T-helper 1 cell treated with Interleukin-12 subunit alpha and Interleukin-12 subunit beta and Interleukin-4 antibody, amounts not matched to agents 30 μg/mL and 1 μg/mL, for 36 hours (primary cell): ENCODE results near the gene UBE2H.
"Not testable (repeated sequence)": the region's sequence is repeated elsewhere in the genome, so short reads cannot be mapped to it uniquely, and the experiment has no call there.

Source experiments
- H3K27ac Mint-ChIP-seq: one replicate; pipeline ENCODE4 v1.8.0; 2021; ENCODE audit warnings: mild to moderate bottlenecking, mixed read lengths
- H3K27me3 Mint-ChIP-seq: one replicate; pipeline ENCODE4 v1.8.0; 2021; ENCODE audit warnings: low read depth, mixed read lengths
- H3K36me3 Mint-ChIP-seq: one replicate; pipeline ENCODE4 v1.8.0; 2021; ENCODE audit warnings: low read depth, mixed read lengths
- H3K4me1 Mint-ChIP-seq: one replicate; pipeline ENCODE4 v1.8.0; 2021; ENCODE audit warnings: low read depth, mixed read lengths
- H3K4me3 Mint-ChIP-seq: one replicate; pipeline ENCODE4 v1.8.0; 2021; ENCODE audit warnings: mild to moderate bottlenecking, moderate library complexity, mixed read lengths
- H3K9me3 Mint-ChIP-seq: one replicate; pipeline ENCODE4 v1.8.0; 2021; ENCODE audit warnings: mixed read lengths

The UBE2H gene

GRCh38 chr7:129907122-129907736 lies 45.5 kb downstream of the UBE2H start:
- Mint-ChIP-seq H3K4me1 (peaks cover 16% of the 10 kb centered on the region), H3K36me3 (peaks cover 46% of the 10 kb centered on the region), H3K27me3 (no peaks in the 10 kb centered on the region), H3K9me3 (peaks cover 19% of the 10 kb centered on the region), H3K4me3 (peak overlapping the region; percentile 4), H3K27ac (peak overlapping the region; percentile 19)

- H3K27ac Mint-ChIP-seq: peak overlapping the region; percentile 47
- no peaks in the 10 kb centered on the region for H3K27me3 Mint-ChIP-seq
- H3K4me3 Mint-ChIP-seq: peak overlapping the region; percentile 48
- H3K36me3 Mint-ChIP-seq: peaks cover 45% of the 10 kb centered on the region
- H3K4me1 Mint-ChIP-seq: peaks cover 16% of the 10 kb centered on the region
- peaks cover 19% of the 10 kb centered on the region for H3K9me3 Mint-ChIP-seq
Measured at GRCh38 chr7:129906700-129907099, 46.1 kb downstream of the UBE2H start.

DNA sequence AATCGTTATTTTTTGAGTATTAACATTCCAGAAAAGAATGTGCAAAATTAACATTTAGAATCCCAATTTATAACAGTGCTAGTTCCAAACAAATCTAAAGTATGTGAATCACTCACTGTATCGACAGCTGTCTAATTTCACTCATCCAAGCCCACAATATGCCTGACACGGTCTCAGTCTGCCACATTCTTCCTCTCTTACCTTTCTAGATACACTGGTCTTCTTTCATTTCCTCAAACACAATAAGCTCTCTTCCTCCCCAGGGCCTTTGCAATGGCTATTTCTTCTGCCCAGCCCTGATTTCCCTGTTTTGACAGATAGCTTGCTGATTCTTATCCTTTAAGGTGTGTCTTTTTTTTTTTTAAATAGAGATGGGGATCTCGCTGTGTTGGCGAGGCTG lies 48.8 kb downstream of the UBE2H start:
- Mint-ChIP-seq H3K4me3 (no peak overlapping the region), H3K36me3 (peaks cover 38% of the 10 kb centered on the region), H3K9me3 (peaks cover 18% of the 10 kb centered on the region), H3K27me3 (no peaks in the 10 kb centered on the region), H3K4me1 (peaks cover 16% of the 10 kb centered on the region), H3K27ac (no peak overlapping the region)

GRCh38 chr7:129902788-129903422 lies 49.9 kb downstream of the UBE2H start:
- no peak overlapping the region for H3K4me3 Mint-ChIP-seq
- peaks cover 19% of the 10 kb centered on the region for H3K4me1 Mint-ChIP-seq
- H3K9me3 Mint-ChIP-seq: peaks cover 16% of the 10 kb centered on the region
- H3K36me3 Mint-ChIP-seq: peaks cover 31% of the 10 kb centered on the region
- no peaks in the 10 kb centered on the region for H3K27me3 Mint-ChIP-seq
- no peak overlapping the region for H3K27ac Mint-ChIP-seq

GRCh38 chr7:129898502-129899160 lies 54.1 kb downstream of the UBE2H start:
- Mint-ChIP-seq H3K27ac (no peak overlapping the region), H3K27me3 (no peaks in the 10 kb centered on the region), H3K9me3 (no peaks in the 10 kb centered on the region), H3K4me1 (peaks cover 5% of the 10 kb centered on the region), H3K4me3 (no peak overlapping the region), H3K36me3 (peaks cover 6% of the 10 kb centered on the region)

GRCh38 chr7:129898007-129898406 lies 54.8 kb downstream of the UBE2H start:
- H3K36me3 Mint-ChIP-seq: peaks cover 6% of the 10 kb centered on the region
- no peak overlapping the region for H3K27ac Mint-ChIP-seq
- H3K4me3 Mint-ChIP-seq: no peak overlapping the region
- H3K27me3 Mint-ChIP-seq: no peaks in the 10 kb centered on the region
- H3K4me1 Mint-ChIP-seq: peaks cover 5% of the 10 kb centered on the region
- no peaks in the 10 kb centered on the region for H3K9me3 Mint-ChIP-seq

- no peaks in the 10 kb centered on the region for H3K9me3 Mint-ChIP-seq
- no peak overlapping the region for H3K4me3 Mint-ChIP-seq
- peaks cover 6% of the 10 kb centered on the region for H3K36me3 Mint-ChIP-seq
- no peak overlapping the region for H3K27ac Mint-ChIP-seq
- peaks cover 5% of the 10 kb centered on the region for H3K4me1 Mint-ChIP-seq
- H3K27me3 Mint-ChIP-seq: no peaks in the 10 kb centered on the region
Measured at GRCh38 chr7:129896568-129897382, 56.0 kb downstream of the UBE2H start.

DNA sequence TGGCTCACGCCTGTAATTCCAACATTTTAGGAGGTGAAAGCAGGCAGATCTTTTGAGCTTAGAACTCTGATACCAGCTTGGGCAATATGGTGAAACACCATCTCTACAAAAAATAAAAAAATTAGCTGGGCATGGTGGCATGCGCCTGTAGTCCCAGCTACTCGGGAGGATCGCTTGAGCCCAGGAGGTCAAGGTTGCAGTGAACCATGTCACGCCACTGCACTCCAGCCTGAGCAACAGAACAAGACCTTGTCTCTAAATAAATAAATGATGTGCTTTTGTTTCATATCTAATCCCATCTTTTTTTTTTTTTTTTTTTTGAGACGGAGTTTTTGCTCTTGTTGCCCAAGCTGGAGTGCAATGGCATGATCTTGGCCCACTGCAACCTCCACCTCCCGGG lies 58.6 kb downstream of the UBE2H start:
- not testable (repeated sequence) for H3K27ac Mint-ChIP-seq, H3K36me3 Mint-ChIP-seq, H3K27me3 Mint-ChIP-seq, H3K9me3 Mint-ChIP-seq, H3K4me3 Mint-ChIP-seq, H3K4me1 Mint-ChIP-seq

GRCh38 chr7:129890090-129890489 lies 62.7 kb downstream of the UBE2H start:
- Mint-ChIP-seq H3K4me3 (no peak overlapping the region), H3K27me3 (no peaks in the 10 kb centered on the region), H3K27ac (no peak overlapping the region), H3K36me3 (peaks cover 3% of the 10 kb centered on the region), H3K9me3 (no peaks in the 10 kb centered on the region), H3K4me1 (peaks cover 2% of the 10 kb centered on the region)

- Mint-ChIP-seq H3K9me3 (no peaks in the 10 kb centered on the region), H3K4me3 (no peak overlapping the region), H3K27ac (no peak overlapping the region), H3K27me3 (no peaks in the 10 kb centered on the region), H3K4me1 (no peaks in the 10 kb centered on the region), H3K36me3 (peaks cover 2% of the 10 kb centered on the region)
Measured at GRCh38 chr7:129889133-129889844, 63.5 kb downstream of the UBE2H start.

DNA sequence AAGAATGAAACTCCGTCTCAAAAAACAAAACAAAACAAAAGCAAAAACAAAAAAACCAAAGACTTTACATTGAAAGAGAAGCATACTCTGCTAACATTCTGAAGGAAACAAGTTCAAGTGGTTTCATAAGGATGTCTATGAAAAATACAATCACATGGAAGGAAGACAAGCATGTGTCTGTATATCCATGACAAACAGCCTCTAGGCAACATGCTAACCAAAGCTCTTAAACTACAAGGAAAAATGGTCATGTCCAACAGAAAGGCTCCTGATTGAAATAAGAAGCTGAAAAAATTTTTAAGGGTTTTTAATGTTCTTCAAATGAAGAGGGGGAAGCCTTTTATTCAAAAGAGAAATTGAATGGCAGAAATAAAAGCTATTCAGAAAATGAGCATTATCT lies 64.9 kb downstream of the UBE2H start:
- Mint-ChIP-seq H3K9me3 (no peaks in the 10 kb centered on the region), H3K4me3 (no peak overlapping the region), H3K27me3 (no peaks in the 10 kb centered on the region), H3K36me3 (peaks cover 2% of the 10 kb centered on the region), H3K27ac (no peak overlapping the region), H3K4me1 (no peaks in the 10 kb centered on the region)

DNA sequence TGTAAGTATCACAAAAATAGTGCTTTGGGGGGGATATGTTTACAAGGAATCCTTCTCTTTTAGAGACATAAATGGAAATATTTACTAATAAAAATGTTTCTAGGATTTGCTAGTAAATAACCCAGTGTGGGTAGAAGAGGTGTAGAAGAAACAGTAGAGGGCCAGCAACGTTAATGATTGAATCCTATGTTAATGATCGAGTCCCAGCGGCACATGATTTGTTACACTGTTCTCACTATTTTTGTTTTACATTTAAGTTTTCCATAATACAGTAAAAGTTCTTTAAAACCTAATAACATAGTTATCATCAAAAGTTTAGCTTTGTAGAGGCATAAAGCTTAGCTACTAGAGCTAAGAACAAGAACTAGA lies 66.0 kb downstream of the UBE2H start:
- H3K36me3 Mint-ChIP-seq: peaks cover 2% of the 10 kb centered on the region
- H3K27ac Mint-ChIP-seq: no peak overlapping the region
- H3K4me1 Mint-ChIP-seq: peaks cover 2% of the 10 kb centered on the region
- no peaks in the 10 kb centered on the region for H3K27me3 Mint-ChIP-seq
- no peak overlapping the region for H3K4me3 Mint-ChIP-seq
- H3K9me3 Mint-ChIP-seq: no peaks in the 10 kb centered on the region

GRCh38 chr7:129886167-129886817 lies 66.5 kb downstream of the UBE2H start:
- Mint-ChIP-seq H3K27me3 (no peaks in the 10 kb centered on the region), H3K4me1 (peaks cover 2% of the 10 kb centered on the region), H3K27ac (no peak overlapping the region), H3K9me3 (no peaks in the 10 kb centered on the region), H3K36me3 (peaks cover 2% of the 10 kb centered on the region), H3K4me3 (no peak overlapping the region)

DNA sequence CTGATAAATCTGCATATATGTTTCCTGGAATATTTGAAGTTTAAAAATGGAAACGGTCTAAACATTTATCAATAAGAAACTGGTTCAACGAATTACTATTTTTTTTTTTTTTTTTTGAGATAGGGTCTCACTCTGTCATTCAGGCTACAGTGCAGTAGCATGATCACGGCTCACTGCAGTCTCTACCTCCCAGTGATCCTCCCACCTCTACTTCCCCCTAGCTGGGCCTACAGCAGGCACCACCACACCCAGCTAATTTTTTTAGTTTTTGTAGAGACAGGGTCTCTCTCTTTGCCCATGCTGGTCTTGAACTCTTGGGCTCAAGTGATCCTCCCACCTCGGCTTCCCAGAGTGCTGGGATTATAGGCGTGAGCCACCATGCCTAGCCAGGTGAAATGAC lies 68.3 kb downstream of the UBE2H start:
- peaks cover 11% of the 10 kb centered on the region for H3K4me1 Mint-ChIP-seq
- H3K27ac Mint-ChIP-seq: no peak overlapping the region
- no peaks in the 10 kb centered on the region for H3K9me3 Mint-ChIP-seq
- H3K27me3 Mint-ChIP-seq: no peaks in the 10 kb centered on the region
- H3K36me3 Mint-ChIP-seq: peaks cover 6% of the 10 kb centered on the region
- no peak overlapping the region for H3K4me3 Mint-ChIP-seq
